CD4-positive, alpha-beta T cell (primary cell): ENCODE measurements around the gene TMEM150A. TPM values are rescaled to one million over a fixed set of nuclear protein-coding genes. Genes with fewer than 3 reads are reported as not detected.

Experiments used
- ATAC-seq: fragments of 200-7000 bp; cut with Tn5 transposase; one replicate; pipeline ENCODE4 v1.10.0; 2022; ENCODE audit warnings: mild to moderate bottlenecking; ENCODE audit not compliant: poor library complexity
- CTCF ChIA-PET: fragments of 350-600 bp; sonication (Branson Sonifier 250); formaldehyde crosslinking; loops from one replicate; lab custom pipeline; 2021; ENCODE audit warnings: antibody characterized with exemption, inconsistent platforms; lab: Charles Lee
- POLR2A ChIA-PET: fragments of 350-600 bp; sonication (Branson Sonifier 250); formaldehyde crosslinking; loops from one replicate; lab custom pipeline; 2021; ENCODE audit warnings: antibody characterized with exemption, inconsistent platforms; lab: Charles Lee
- DNase-seq, 14 experiments: peaks; one replicate each; pipeline ENCODE4 v3.0.0-alpha.2; 2013 to 2020; ENCODE audit warnings: mixed read lengths in 2 of 14
- H3K27ac ChIP-seq, 2 donors: one replicate each; pipeline versions ENCODE4 v1.5.1 to v1.7.0; 2013; ENCODE audit warnings: low read length in 2 of 2, low read depth in 1 of 2, mild to moderate bottlenecking in 1 of 2
- H3K27me3 ChIP-seq, 2 experiments: 1 replicate in 1 of 2; 2 replicates in 1 of 2; pipeline versions ENCODE4 v1.6.1 to v1.7.0; 2013; ENCODE audit warnings: low read length in 2 of 2, control low read depth in 1 of 2, mild to moderate bottlenecking in 1 of 2, moderate library complexity in 1 of 2; ENCODE audit not compliant: insufficient read depth in 2 of 2, control insufficient read depth in 1 of 2
- H3K36me3 ChIP-seq: one replicate; pipeline ENCODE4 v1.6.1; 2013; ENCODE audit warnings: low read length, control low read depth; ENCODE audit not compliant: insufficient read depth
- H3K4me1 ChIP-seq: one replicate; pipeline ENCODE4 v1.6.1; 2013; ENCODE audit warnings: low read length, control low read depth; ENCODE audit not compliant: insufficient read depth
- H3K4me3 ChIP-seq: one replicate; pipeline ENCODE4 v1.5.1; 2013; ENCODE audit warnings: mild to moderate bottlenecking, low read length, moderate library complexity
- H3K9me3 ChIP-seq, 2 experiments: 1 replicate in 1 of 2; 2 replicates in 1 of 2; pipeline versions ENCODE4 v1.6.1 to v1.7.0; 2013; ENCODE audit warnings: low read length in 2 of 2, mild to moderate bottlenecking in 2 of 2, control low read depth in 1 of 2, moderate library complexity in 1 of 2; ENCODE audit not compliant: control insufficient read depth in 1 of 2, insufficient read depth in 1 of 2
- H3K27ac Mint-ChIP-seq: one replicate; pipeline ENCODE4 v1.8.0; 2020; ENCODE audit warnings: mixed read lengths
- H3K27me3 Mint-ChIP-seq: one replicate; pipeline ENCODE4 v1.8.0; 2021; ENCODE audit warnings: mixed read lengths
- H3K36me3 Mint-ChIP-seq: one replicate; pipeline ENCODE4 v1.8.0; 2021; ENCODE audit warnings: low read depth, mixed read lengths
- H3K4me1 Mint-ChIP-seq: one replicate; pipeline ENCODE4 v1.8.0; 2021; ENCODE audit warnings: low read depth, mixed read lengths
- H3K4me3 Mint-ChIP-seq: one replicate; pipeline ENCODE4 v1.8.0; 2020; ENCODE audit warnings: mild to moderate bottlenecking, mixed read lengths
- H3K9me3 Mint-ChIP-seq: one replicate; pipeline ENCODE4 v1.8.0; 2020; ENCODE audit warnings: mixed read lengths
- CTCF ChIP-seq: fragments of 200-600 bp; IDR thresholded peaks from one replicate; pipeline ENCODE4 v1.8.0; 2022; ENCODE audit warnings: antibody characterized with exemption, mild to moderate bottlenecking
- intact Hi-C, 2 experiments: fragments of 100-400 bp; cut with DNase I in 1 of 2; cut with micrococcal nuclease in 1 of 2; formaldehyde crosslinking; loops; one replicate each; pipeline versions ENCODE4 v1.15.1 to v1.9.0; 2023 to 2025; cut with DNase I, micrococcal nuclease
- polyA plus RNA-seq, 2 donors: library from polyadenylated mRNA; unstranded; fragments of 120-200 nt; gene quantifications; one replicate each; pipeline ENCODE4 v1.2.1, GENCODE V29; 2013
- total RNA-seq, 174 experiments: library from RNA in 2 of 174; stranded (reverse) in 2 of 174; gene quantifications; one replicate each; pipeline ENCODE4 v1.2.3 and lab custom pipeline; 2021 to 2026

The TMEM150A gene
- total RNA-seq (1 to 10 TPM; 6.6 to 7.0 TPM), total RNA-seq (lab: John Stamatoyannopoulos, UW) (1.9 to 18.7 (median 11.0) reads per million in 172 experiments)
- polyA plus RNA-seq (2013, experiment 1 of 2) = 11.1 TPM
- 10.1 TPM for polyA plus RNA-seq (2013, experiment 2 of 2)

DNA sequence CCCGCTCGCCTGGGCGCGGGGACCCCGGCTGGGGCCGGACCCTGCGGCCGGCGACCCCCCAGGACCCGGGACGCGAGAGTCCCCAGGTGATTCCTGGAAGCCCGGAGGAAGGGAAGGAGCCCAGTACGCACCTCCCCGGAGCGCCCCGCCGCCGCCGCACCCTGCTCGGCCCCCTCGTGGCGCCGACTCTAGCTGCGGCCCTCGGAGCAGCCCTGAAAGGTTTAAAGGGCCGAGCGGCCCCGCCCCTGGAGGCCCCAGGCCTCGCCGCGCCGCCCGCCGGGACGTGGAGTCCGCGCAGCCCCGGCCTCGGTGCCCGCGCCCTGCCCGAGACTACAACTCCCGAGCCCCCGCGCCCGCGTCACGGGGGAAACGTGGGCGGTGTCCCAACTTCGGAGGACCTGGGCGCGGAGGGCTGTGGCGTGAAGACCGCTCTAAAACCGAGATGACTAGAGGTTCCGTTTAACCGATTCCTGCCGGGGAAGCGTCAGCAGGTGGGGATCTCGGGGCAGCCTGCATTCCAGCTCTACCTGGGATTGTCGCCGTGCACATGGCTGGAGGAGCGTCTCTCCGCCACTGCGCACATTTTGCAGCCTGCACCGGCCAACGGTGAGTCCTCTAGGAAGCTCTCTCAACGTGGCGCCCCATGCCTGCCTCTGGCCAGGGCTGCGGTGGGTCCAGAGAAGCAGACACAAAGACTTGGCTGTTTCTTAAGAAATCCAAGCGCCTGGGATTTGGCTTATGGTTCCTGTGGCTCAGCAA, at the start of gene TMEM150A:
Gene TMEM150A, minus strand, starts transcription at position 223 of the 759 bp plus-strand sequence. CDS start 750 bp downstream, outside the sequence.
- peaks cover 39% of the 10 kb centered on the region for H3K4me1 ChIP-seq
- DNase-seq = peak; percentile 67 to 93 (median 85)
- H3K4me3 Mint-ChIP-seq = peak within 1 kb of the TSS; percentile 94
- peaks cover 36% of the 10 kb centered on the region for H3K36me3 ChIP-seq
- intact Hi-C loops = loop anchor here (2.0 to 5.0 kb wide), 3 partner anchors 14 to 180 kb away; partner anchors contain the start of genes GGCX (in 1 of the 2) and USP39 (in 1 of the 2)
- peaks cover 30% of the 10 kb centered on the region for H3K4me1 Mint-ChIP-seq
- peak; percentile 31 for TF ChIP-seq CTCF
- peak within 1 kb of the TSS; percentile 40 to 44 for H3K27ac ChIP-seq
- peaks cover 31% of the 10 kb centered on the region for H3K36me3 Mint-ChIP-seq
- H3K27ac Mint-ChIP-seq = peak within 1 kb of the TSS; percentile 76
- peak within 1 kb of the TSS; percentile 97 for H3K4me3 ChIP-seq
- H3K9me3 ChIP-seq = no peaks in the 10 kb centered on the region
- no peaks in the 10 kb centered on the region for H3K27me3 Mint-ChIP-seq
- ATAC-seq = peak; percentile 90
- ChIA-PET CTCF (interaction anchor here (0.9 to 1.4 kb wide), 3 partner anchors 9 to 51 kb away, joined by 3 to 4 read pairs (median 3); partner anchors contain the start of gene C2orf68), POLR2A (interaction anchor here (0.7 to 2.9 kb wide), 9 partner anchors 9 to 695 kb away, joined by 3 to 23 read pairs (median 5); partner anchors contain the start of genes C2orf68, MAT2A and VAMP8)
- H3K9me3 Mint-ChIP-seq = no peaks in the 10 kb centered on the region
- no peaks in the 10 kb centered on the region for H3K27me3 ChIP-seq

GRCh38 chr2:85652056-85652455, 49.6 kb upstream of the TMEM150A start:
- Mint-ChIP-seq H3K27me3 (no peaks in the 10 kb centered on the region), H3K9me3 (no peaks in the 10 kb centered on the region), H3K27ac (no peak overlapping the region), H3K4me1 (no peaks in the 10 kb centered on the region), H3K36me3 (peaks cover 77% of the 10 kb centered on the region), H3K4me3 (no peak overlapping the region)
- TF ChIP-seq CTCF = no peak
- Histone ChIP-seq H3K4me1 (no peaks in the 10 kb centered on the region), H3K27ac (no peak overlapping the region), H3K9me3 (no peaks in the 10 kb centered on the region), H3K4me3 (no peak overlapping the region), H3K36me3 (peaks cover 63% of the 10 kb centered on the region), H3K27me3 (no peaks in the 10 kb centered on the region)
- DNase-seq (no peak), ATAC-seq (no peak)
- ChIA-PET CTCF (interaction anchor here (0.7 to 1.4 kb wide), 3 partner anchors 15 to 55 kb away, joined by 3 to 4 read pairs (median 3); no protein-coding TSS in a partner anchor), POLR2A (no interaction called here)
- intact Hi-C loops = no loop called here

GRCh38 chr2:85651097-85651496, 48.6 kb upstream of the TMEM150A start:
- ATAC-seq = no peak
- Histone ChIP-seq H3K4me3 (no peak overlapping the region), H3K9me3 (no peaks in the 10 kb centered on the region), H3K4me1 (no peaks in the 10 kb centered on the region), H3K27me3 (no peaks in the 10 kb centered on the region), H3K27ac (no peak overlapping the region), H3K36me3 (peaks cover 72% of the 10 kb centered on the region)
- Mint-ChIP-seq H3K4me3 (no peak overlapping the region), H3K27me3 (no peaks in the 10 kb centered on the region), H3K4me1 (no peaks in the 10 kb centered on the region), H3K9me3 (no peaks in the 10 kb centered on the region), H3K27ac (no peak overlapping the region), H3K36me3 (peaks cover 85% of the 10 kb centered on the region)
- CTCF ChIA-PET = no interaction called here
- POLR2A ChIA-PET = no interaction called here
- DNase-seq = no peak
- intact Hi-C loops = no loop called here
- TF ChIP-seq CTCF = no peak
